NCI-H2196 (cell line): ENCODE results near the gene MZT2B.
"Not testable (repeated sequence)": the region's sequence is repeated elsewhere in the genome, so short reads cannot be mapped to it uniquely, and the experiment has no call there.

Source experiments
- DNase-seq: peaks from one replicate; lab custom pipeline; 2025; ENCODE audit not compliant: unreplicated experiment; lab: John Stamatoyannopoulos, UW

MZT2B gene

DNA sequence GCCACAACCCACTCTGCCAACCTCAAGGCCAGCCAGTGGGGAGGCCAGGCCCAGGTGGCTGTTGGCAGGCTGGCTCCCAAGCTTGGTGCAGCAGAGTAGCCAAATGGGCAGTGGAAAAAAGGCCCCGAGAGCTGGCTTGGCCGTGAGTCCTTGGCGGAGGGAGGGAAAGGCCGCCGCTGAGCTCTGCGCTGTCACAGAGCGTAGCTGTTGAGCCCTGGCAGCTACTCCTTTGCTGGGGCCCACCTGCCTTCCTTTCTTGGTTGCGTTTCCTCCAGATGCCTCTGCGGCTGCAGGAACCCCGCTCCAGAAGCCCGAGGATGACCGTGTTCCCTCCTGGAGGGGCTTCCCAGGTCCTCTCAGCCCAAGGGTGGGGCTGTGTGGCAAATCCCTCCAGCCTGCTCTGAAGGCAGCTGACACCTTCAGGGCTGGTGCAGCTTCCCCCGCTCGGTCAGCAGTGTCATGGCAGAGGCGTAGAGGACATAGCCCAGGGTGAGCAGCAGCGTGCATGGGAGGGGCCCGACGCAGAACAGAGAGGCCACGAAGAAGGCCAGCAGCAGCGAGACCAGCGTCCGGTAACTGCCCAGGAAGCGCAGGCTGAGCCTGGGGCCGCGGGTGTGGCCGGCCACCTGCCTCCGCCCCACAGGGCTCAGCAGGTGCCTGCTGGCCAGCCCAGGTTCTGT is 29.8 kb upstream of the MZT2B start:
- DNase-seq: not testable (repeated sequence)

DNA sequence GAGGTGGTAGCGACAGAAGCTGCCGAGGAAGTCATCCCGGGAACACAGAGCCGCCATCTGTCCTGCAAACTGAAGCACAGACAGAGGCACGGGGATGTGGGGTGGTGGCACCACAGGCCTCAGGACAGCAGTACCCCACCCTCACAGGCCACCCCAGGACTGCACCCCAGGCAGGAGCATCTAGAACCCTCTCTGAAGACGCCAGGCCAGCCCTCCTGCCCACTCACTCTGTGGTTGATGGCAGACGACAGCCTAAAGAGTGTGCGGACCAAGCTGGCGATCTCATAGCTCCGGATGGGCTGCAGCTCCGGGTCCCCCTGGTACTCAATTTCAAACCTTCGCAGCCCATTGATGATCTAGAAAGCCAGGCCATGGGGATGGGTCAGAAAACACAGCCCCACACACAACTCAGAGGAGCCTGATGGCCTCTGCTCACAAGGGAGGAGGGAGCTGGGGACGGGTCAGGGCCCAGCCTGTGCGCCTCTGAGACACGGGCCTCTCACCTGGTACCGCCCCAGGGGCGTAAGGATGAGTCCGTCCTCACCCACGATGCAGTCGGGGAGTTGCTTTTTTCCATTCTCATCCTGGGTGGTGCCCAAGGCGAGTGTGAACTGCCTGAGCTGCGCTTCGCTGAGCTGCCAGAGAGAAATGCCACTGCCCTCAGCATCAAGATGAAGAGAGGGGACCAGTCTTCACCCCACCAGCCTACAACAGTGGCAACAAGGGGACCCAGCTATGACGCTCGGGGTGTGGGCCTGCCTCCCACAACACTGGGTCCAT is 29.1 kb upstream of the MZT2B start:
- no peak for DNase-seq

DNA sequence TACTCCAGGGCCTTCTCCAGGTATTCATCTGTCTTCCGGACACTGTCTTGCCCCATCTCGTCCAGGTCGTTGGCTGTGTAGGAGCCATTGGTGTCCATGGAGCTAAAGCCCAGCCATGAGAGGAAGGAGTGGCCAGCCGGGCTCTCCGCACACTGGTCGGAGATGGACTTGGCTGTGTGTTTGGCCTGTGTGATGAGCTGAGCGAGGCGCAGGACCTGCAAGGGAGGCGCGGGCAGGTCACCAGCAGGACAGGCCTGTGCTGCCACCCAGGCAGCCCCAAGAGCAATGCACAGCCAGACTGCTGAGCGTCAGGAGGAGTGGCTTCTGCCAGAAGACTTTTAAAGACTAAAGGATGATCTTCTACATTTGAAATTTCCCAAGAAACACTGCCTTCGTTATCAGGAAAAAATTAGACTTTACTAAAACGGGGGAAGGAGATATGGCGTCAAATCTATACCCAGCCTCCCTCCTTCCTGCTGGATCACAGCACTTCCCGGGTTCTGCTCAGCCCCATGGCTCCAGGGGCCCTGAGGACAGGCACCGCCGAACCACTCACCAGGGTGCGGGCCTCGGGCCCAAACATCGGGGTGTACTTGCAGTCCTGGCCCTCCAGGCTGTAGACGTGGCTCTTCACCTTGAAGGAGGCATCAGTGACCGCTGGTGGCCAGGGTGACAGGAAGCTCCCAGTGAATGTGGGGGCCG is 28.2 kb upstream of the MZT2B start:
- DNase-seq: not testable (repeated sequence)

DNA sequence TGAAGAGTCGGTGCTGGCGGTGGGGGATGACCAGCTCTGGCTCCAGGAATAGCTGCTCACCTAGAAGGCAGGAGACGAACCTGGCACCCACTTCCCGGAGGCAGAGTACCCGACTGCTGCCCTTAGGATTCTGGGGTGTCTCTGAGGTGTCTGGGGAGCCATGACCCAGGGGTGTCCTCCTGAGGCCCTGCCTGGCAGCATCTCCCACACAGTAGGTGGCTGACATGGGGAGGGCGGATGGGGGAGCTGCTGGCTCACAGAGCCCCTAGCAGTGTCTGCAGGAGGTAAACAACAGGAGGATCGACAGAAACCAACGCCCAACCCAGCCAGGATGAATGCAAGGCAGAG is 27.7 kb upstream of the MZT2B start:
- not testable (repeated sequence) for DNase-seq

DNA sequence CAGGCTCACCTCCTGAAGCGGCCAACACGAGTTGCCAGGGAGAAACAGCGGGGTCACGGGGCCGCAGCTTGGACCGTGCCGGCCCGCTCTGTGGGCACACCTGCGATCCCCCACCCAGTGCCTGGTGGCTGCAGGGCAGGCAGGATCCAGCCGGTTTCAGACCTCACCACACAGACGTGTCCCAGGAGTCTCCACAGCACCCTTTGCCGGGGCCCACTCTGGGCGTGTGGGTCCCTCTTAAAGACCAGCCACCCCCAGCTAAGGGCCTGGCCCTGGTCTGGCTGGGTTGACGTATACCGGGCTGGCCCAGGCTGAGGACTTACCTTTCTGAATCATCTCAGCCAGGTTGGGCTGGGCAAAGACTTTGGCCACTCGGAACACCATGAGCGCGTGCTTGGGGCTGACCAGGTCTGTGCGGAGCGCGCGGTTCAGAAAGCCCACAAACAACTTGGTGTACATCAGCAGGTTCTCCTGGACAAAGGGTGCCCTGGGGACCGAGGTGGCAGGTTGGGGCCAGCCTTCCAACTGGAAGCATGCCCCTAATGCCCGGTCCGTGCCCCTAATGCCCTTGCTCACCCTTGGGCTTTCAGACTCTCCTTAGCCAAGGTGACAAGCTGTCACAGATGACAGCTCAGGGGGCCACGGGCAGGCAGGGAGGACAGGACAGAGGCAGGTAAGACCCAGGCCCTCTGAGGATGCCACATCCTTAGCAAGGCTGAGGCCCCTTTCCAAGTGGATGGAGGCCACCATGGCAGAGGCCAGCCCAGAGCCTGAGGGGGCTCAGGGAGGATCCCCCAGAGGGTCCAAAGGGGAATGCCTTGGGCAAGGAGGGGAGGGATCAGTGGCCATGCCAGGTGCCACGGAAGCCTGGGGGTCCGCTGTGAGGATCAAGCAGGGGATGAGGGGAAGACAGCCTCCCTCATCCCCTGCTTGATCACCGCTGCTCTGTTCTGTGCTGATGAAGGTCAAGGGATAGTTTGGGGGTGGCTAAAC is 27.0 kb upstream of the MZT2B start:
- DNase-seq: no peak

DNA sequence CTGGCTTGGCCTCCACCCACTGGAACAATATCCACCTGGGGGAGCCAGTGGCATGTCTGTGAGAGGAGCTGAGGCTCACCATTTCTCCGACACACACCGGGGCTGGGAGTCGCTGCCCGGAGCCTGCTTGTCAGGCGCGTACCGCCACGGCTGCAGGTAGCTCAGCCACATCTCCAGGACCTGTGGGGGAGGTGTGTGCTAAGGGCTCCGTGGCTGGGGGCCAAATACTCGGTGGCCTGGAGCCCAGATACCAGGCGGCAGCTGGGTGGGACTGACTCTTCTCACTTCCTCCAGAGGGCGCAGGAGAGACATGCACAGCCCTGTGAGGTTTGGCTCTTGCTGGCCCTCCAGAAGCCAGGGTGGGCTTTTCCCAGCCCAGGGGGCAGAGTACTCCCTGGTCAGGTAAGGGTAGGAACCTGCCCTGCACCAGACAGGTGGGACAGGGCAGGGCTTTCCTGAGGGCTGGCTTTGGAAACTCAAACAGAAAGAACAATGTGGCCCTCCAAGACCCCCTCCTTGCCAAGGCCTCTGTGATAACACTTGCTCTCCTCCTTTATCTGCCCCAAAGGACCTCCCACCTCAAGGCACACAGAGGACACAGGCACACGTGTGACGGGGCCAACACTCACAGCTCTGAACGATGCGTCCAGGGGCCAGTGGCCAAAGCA is 26.0 kb upstream of the MZT2B start:
- peak; percentile 94 for DNase-seq

DNA sequence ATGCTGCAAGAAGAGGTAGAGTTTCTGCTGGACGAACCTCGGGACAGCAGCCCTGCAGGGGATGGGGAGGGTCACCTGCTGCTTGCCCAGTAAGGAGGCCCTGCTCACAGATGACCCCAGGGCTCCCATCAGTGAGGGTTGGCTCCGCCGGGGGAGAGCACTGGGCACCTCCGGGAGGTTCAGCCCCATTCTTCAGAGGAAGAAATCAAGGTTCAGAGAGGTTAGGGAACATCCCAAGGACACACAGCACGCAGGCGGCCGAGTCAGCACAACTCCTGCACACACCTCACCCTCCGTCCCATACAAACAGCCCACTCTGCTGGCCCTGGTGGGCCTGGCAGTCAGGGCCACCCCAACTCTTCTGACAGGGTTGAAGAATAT is 25.4 kb upstream of the MZT2B start:
- DNase-seq: no peak

DNA sequence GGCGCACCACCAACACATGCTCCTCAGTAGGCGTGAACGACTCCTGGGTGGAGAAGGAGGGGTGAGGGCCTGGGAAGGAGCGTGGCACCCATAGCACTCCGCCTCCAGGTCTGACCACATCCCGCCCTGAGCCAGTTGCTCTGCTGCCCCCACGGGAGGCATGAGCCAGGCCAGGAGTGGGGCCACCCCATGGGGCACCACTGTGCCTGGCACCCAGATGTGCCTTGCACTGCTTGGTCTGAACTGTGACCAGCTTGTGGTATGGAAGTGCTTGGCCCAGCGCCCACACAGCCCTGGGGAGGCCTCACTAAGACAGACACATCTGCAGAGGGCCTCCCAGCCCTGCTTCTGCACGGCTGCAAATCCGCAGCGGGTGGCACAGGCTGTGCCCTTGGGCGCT is 24.7 kb upstream of the MZT2B start:
- peak; percentile 56 for DNase-seq

DNA sequence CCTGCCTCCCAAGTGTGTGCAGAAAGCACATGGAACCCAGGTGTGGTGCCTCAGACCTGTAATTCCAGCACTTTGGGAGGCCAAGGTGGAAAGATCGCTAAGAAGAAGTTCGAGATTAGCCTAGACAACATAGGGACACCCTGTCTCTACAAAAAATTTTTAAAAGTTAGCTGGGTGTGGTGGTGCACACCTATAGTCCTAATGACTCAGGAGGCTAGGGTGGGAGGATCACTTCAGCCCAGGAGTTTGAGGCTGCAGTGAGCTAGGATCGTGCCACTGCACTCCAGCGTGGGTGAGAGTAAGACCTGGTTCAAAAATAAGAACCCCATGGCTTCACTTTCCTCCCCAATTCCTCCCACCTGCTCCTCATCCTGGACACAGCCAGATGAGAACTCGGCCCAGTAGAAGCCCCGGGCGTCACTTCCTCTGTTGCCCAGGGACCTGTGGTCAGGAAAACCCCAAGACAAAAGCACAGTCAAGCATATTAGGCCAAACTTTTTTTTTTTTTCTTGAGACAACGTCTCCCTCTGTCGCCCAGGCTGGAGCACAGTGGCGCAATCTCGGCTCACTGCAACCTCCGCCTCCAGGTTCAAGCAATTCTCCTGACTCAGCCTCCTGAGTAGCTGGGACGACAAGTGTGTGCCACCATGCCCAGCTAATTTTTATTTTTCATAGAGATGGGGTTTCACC is 24.1 kb upstream of the MZT2B start:
- DNase-seq: not testable (repeated sequence)

DNA sequence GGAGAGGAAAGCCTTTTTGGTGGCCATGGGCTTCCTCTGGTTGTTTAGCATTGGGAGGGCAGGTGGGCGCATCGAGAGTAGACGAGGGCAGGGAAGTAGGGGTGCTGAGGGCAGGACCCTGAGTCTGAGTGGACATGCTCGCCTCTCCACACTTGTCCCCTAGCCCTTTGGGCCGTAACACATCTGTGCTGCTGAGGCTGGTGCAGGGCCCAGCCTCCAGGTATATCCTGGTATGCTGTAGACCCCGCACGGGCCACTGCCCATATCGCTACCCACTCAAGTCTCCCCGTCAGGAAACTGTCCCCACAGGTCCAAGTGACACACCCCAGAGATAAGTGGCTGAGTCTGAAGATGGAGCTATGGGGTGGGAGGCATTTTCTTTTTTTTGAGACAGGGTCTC is 23.4 kb upstream of the MZT2B start:
- no peak for DNase-seq

DNA sequence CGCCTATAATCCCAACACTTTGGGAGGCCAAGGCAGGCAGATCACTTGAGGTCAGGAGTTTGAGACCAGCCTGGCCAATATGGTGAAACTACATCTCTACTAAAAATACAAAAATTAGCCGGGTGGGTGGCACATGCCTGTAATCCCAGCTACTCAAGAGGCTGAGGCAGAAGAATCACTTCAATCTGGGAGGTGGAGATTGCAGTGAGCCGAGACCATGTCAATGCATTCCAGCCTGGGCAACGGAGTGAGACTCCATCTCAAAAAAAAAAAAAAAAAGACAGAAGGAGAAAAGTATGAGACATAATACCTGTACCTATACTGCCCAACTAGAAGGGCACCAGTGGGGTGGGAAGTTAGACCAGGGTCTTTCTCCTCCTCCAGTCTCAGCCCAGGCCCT is 22.7 kb upstream of the MZT2B start:
- DNase-seq: not testable (repeated sequence)

DNA sequence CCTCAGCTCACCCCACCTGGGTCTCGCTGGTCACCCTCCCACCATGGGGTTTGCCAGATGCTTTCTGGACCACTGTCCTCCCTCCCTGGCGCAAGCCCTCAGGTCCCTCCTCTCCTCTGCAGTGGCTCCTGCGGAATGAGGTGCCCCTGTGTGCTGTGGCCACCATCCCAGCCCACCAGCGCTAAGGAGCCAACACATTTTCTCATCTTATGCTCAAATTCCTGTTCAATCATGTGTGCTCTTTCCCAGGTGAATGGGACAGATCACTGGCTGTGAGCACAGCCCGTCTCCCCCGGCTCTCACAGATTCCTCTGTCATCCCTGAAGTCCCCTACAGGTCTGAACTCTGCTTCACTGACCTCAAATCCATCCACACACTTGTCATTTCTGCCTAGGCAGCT is 21.9 kb upstream of the MZT2B start:
- no peak for DNase-seq

DNA sequence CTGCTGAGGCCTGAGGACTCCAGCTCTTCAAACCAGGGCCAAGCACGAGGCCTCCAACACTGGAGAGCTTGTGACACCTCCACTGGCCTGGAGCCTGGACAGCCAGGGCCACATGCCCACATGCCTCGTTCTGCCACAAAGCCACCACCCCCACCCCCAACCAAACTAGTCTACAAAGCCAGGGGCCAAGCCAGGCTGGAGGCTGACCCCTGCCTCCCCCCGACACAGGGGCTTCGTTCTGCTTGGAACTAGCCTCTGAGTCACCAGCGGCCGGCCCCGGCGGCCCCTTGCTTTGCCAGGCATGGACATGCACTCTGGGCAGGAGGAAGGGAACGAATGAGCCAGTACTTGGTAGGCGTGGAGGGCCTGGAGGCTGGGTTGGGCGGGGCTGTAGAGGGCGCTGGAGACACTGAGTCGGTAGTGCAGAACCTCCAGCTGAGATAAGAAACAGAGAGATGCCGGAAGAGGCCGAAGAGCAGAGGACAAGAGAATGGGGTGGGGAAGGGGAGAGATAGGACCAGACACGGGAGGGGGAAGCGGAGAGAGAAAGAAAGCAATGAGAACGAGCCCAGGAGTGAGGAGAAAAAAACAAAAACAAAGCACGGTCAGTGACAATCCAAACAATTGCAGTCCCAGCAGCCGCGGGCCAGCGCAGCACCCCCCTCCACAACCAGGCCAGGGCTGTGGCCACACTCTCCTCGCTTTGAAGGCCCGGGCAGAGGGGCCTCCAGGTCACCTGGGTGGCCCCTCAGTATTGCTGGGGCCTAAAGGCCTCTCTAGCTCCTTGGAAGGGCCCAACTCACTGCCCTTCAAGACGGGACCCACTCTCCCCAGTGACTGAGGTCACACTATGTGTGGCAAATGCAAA is 21.0 kb upstream of the MZT2B start:
- DNase-seq: not testable (repeated sequence)

DNA sequence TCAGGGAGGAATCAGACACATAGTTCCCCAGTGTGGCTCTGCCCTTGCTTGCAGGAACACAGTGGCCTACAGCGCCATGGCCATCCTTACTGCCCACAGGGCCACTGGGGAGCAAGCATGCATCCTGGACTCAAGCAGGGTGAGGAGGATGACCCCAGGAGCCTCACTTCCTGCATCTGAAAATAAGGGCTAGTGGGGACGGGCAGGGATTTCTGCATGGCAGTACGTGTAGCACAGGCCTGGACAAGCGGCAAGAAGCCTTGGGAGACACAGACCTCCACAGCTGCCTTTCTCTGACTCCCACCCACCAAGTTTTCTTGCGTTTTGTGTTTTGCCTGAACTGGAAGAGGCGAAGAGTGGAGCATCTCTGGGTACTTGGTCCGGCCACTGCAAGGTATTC is 19.6 kb upstream of the MZT2B start:
- DNase-seq: not testable (repeated sequence)

DNA sequence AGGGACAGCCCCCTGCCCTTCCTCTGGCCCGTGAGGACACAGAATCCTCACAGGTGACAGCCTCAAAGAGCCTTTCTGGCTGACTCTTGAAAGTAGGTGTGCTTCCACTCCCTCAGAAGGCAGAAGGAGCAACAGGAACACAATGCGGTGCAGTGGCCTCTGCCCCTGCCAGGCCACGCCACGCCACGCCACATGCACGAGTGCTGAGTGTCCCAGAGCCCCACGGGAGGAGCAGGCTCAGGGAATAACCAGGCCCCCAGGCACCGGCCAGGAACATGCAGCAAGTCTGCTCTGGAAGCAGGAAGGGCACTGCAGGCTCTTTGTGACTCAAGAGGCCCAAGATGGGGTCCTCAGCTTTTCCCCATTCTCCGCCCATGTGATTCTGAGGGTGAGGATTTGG is 19.1 kb upstream of the MZT2B start:
- no peak for DNase-seq

DNA sequence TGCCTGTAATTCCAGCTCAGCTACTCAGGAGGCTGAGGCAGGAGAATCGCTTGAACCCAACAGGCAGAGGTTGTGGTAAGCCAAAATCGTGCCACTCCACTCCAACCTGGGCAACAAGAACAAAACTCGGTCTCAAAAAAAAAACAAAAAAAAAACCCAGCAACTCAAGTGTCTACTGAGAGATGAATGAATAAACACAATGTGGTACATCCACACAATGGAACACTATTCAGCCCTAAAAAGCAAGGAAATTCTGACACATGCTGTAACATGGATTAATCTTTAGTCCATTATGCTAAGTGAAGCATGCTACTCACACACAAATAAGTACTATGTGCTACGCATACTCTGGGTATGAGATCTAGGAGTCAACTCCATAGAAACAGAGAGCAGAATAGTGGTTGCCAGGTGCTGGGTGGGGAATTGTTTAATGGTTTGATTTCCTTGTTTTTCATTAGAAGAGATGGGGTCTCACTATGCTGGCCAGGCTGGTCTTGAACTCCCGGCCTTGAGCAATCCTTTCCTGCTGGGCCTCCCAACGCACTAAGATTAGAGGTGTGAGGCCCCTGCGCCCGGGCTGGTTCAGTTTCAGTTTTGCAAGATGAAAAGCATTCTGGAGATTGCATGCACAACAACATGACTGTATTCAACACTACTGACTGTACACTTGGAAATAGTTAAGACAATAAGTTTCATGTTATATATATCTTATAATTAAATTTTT is 16.6 kb upstream of the MZT2B start:
- no peak for DNase-seq

DNA sequence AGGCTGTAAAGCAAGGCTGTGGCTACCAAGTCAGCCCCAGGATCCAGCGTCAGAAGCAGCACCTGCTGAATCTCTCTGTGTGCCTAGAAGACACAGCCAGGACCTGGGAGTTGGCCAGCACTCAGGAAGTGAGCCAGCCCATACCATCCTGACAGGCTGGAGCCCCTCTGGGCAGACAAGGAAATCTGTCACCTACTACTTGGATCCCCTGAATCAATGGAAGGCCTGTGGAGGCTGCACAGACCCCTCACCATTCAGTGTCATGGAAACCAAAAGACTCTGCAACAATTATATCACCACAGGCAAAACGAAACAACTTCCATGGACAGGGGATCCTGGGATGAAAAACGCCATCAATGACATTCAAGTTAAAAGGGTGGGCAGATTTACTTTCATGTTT is 15.5 kb upstream of the MZT2B start:
- not testable (repeated sequence) for DNase-seq

DNA sequence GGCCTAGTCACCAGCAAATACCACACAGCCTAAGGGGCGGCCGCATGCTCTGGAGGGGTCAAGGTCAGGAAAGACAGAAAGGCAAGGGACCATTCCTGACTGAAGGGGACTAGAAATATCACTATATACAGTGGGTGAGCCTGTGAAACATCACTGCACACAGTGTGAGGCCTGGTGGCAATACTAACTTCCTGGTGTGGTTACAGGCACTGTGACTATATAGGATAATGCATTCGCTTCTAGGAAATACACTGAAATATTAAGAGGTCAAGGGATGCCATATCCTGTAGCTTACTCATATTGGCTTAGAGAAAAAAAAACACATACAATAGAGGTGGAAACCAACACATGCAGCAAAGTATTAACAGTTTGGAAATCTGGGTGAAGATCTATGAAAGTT is 12.9 kb upstream of the MZT2B start:
- not testable (repeated sequence) for DNase-seq
